Lung microvascular endothelial cell (primary cell): ENCODE measurements around the gene ITGA3. TPM values are rescaled to one million over a fixed set of nuclear protein-coding genes. Genes with fewer than 3 reads are reported as not detected.

Source experiments
- DNase-seq, 2 donors: peaks; one replicate each; pipeline versions ENCODE4 v3.0.0 to v3.0.0-alpha.2; 2010; ENCODE audit warnings: low read depth in 2 of 2
- total RNA-seq: library from RNA; depleted of rRNA; stranded (reverse); fragments of >200 nt; gene quantifications from 2 replicates; pipeline ENCODE4 v1.2.1, GENCODE V29; 2014

The ITGA3 gene
- total RNA-seq, 1 donor from 2014 or later, result 162 TPM

DNA sequence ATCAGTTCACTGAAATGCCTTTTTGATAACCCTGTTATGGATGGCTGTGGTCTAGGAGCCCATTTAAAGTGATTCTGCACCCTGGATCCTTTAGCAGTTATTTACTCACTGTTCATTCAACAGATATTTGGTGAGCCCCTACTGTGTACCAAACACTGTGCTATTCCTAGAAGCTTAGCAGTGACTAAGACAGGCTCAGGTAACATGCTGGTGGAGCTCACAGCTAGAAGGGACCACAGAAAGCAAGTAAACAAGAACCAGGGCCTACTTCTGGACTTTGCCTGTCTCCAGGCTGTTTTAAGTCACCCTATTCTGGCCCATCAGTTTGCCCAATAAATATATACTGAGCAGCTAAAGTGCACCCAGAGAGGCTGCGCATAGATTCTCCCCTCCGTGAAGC is 11.1 kb downstream of the ITGA3 start:
- no peak for DNase-seq

GRCh38 chr17:50067996-50068395 is 12.1 kb downstream of the ITGA3 start:
- no peak for DNase-seq

DNA sequence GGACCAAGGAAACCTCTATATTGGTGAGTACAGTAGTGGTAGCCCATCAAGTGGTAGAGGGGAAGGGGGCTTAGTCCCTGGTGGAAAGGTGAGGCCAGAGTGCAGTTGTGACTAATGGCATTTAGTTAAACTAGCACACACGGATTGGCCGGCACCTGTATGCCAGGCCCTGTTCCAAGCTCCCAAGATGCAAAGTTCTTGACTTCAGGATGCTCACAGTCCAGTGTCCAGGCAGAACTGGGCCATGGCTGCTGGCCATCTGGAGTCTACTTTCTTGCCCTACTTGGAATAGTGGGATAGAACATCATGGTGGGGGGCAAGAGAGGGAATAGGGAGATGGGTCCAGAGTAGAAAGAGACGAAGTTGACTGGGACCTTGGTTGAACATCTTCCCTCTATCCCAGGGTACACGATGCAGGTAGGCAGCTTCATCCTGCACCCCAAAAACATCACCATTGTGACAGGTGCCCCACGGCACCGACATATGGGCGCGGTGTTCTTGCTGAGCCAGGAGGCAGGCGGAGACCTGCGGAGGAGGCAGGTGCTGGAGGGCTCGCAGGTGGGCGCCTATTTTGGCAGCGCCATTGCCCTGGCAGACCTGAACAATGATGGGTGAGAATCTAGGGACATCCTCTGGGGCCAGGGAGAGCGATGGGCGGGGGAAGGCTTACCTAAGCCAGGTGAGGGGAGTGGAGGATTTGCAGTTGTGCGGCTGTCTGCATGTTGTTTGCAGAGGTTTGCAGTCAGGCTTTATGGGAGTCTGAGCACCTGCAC is 15.2 kb downstream of the ITGA3 start:
- DNase-seq, result no peak

DNA sequence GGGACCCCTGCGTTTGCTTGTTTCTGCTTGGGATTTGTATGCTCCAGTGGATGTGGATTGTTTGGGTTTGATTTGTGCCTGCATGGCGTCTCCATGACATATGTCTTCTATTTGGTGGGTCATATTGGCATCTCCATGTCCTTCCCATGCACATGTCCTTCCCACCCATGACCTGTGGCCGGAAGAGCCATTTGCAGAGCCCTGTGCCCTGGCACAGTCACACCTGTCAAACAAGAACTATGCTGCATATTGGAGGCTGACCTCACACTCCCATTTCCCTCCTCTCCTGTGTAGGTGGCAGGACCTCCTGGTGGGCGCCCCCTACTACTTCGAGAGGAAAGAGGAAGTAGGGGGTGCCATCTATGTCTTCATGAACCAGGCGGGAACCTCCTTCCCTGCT is 15.8 kb downstream of the ITGA3 start:
- no peak for DNase-seq

GRCh38 chr17:50072130-50072529 is 16.2 kb downstream of the ITGA3 start:
- DNase-seq, result no peak

DNA sequence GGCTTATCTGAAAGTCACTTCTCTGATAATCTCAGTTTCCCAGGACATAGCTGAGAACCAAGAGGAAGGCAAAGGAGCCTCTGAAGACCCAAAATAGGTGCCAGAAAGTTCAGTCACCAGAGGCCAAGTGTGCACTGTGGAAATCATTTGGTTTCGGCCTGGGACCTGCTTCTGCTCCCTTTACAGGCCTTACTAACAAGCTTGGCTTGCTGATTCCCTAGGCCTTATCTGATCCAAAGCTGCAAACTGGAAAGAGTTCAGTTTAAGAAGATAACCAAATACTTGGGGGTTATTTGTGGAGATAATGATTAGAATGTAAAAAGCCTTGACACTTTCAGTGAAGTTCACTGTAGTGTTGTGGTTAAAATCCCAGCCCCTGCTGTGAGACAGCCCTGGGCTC is 17.0 kb downstream of the ITGA3 start:
- DNase-seq, result no peak

- no peak for DNase-seq
Observed at GRCh38 chr17:50074227-50074626, 18.3 kb downstream of the ITGA3 start.

- no peak for DNase-seq
Observed at GRCh38 chr17:50075446-50076032, 19.6 kb downstream of the ITGA3 start.

GRCh38 chr17:50076221-50076590 is 20.3 kb downstream of the ITGA3 start:
- no peak for DNase-seq

DNA sequence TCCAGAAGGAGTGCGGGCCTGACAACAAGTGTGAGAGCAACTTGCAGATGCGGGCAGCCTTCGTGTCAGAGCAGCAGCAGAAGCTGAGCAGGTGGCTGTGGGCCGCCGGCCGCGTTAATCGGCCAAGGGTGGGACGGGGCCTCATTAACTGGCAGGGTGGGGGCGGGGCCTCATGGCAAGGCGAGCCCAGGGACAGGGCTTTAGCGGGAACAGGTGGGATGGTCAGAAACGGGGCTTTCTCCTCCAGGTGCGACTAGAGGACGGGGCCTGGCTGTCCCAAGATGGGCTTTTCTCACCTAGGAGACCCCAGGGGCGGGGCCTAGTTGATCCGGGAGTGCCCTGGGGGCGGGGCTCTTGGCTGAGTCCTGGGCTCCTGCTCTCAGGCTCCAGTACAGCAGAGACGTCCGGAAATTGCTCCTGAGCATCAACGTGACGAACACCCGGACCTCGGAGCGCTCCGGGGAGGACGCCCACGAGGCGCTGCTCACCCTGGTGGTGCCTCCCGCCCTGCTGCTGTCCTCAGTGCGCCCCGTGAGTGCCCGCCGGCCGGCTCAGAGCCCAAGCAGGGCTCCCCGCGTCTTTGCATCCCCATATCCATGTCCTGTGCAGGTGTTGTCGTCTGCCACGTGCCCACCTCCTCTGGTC is 20.8 kb downstream of the ITGA3 start:
- DNase-seq, result no peak

GRCh38 chr17:50078430-50078829 is 22.5 kb downstream of the ITGA3 start:
- no peak for DNase-seq

DNA sequence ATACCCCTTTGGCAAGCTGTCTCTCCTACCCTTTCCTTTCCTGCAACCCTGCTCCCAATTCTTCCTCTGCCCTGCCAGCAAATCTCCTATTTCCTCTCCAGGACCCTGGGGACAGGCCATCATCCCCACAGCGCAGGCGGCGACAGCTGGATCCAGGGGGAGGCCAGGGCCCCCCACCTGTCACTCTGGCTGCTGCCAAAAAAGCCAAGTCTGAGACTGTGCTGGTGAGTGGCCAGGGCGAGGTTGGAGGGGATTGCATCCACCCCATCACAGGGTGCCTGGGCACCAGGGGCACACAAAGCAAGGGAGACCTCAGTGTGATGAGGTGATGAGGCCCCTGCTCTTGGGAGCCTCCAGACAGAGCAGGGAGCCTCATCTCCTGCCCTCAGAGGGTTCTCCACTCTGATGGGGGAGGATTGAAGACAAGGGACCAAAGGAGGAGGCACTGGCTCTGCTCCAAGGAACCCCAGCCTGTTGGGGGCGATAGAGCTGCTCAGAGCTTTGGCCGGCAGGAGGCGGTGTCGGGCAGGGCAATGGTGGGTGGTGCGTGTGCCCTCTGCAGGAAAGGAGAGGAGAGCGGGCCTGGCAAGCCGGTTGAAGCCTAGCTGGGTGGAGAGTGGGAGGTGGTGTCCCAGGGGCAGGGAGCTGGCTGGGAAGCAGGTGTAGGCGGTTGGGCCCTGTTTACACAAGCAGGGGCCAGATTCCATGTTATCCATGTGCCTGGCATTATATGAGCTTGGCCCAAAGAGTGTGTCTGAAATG is 23.6 kb downstream of the ITGA3 start:
- peak; percentile 61 to 66 for DNase-seq

GRCh38 chr17:50080096-50080480 is 24.2 kb downstream of the ITGA3 start:
- no peak for DNase-seq

GRCh38 chr17:50080827-50081226 is 24.9 kb downstream of the ITGA3 start:
- peak; percentile 59 to 95 for DNase-seq

DNA sequence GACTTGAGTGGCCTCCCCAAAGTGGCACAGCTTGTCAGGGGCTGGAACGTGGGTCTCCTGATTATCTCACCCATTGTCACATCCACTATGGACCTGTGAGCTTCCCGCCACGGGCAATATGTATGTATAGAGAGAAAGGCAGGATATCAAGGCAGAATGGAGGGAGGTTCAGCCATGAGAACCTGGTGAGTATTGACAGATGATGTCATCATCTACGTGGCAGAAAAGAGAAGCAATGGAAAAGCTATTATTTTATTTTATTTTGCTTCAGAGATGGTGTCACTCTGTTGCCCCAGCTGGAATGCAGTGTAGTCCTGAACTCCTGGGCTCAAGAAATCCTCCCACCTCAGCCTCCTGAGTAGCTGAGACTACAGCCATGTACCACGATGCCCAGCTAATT is 25.8 kb downstream of the ITGA3 start:
- no peak for DNase-seq

DNA sequence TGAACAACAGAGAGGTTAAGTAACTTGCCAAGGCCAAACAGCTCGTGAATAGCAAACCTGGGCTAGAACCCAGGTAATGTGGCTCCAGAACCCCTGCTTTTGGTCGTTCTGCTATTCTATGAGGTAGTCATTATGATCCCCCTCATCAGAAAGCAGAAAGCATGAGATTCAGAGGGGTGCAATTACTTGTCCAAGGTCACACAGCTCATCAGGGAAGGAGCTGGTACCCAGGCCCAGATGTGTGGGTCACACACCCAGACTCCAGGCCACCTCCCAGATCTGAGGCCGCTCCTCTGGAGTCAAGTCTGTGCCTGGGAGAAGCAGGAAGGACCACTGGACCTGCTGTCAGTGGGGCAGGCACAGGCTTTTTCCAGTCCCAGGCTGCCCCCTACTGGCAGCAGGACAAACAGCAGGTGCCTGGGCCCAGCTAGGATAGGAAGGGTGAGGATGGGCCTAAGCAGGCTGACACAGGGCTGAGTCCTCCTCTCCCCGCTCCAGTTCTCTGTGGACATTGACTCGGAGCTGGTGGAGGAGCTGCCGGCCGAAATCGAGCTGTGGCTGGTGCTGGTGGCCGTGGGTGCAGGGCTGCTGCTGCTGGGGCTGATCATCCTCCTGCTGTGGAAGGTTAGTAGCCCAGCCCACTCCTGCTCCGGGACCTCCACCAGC is 31.5 kb downstream of the ITGA3 start:
- peak; percentile 71 to 75 for DNase-seq

DNA sequence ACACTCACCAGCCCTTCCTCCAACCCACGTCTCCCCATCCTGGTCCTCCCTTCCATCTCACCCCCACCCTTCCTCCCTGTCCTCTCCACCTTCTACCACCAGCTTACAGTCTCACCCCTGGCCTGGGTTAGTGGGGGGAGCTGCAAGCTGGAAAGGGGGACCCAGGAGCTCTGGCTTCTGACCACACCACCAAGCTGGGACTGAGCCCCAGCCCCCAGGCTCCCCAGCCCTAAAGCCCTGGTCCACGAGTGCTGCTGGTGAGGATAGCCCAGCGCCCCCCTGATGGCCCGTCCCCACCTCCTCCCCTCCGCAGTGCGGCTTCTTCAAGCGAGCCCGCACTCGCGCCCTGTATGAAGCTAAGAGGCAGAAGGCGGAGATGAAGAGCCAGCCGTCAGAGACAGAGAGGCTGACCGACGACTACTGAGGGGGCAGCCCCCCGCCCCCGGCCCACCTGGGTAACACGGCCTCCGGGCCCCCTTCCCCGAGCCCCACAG is 32.0 kb downstream of the ITGA3 start:
- no peak for DNase-seq

- DNase-seq, result no peak
Observed at GRCh38 chr17:50088952-50089825, 33.3 kb downstream of the ITGA3 start.

- no peak for DNase-seq
Observed at GRCh38 chr17:50090071-50090470, 34.2 kb downstream of the ITGA3 start.
